Neural progenitor cell (in vitro differentiated cells): ENCODE measurements around the gene JHY. TPM values are rescaled to one million over a fixed set of nuclear protein-coding genes. Genes with fewer than 3 reads are reported as not detected.
A peak's percentile ranks its signal among the peaks of the same experiment; 100 is the strongest.

ENCODE experiments used
- DNase-seq: peaks from one replicate; pipeline ENCODE4 v3.0.0-alpha.2; 2016; ENCODE audit warnings: low spot score
- H2AFZ ChIP-seq: fragments of 200-600 bp; sonication (generic); replicated peaks from 2 replicates; pipeline ENCODE4 v1.6.1; 2016; ENCODE audit warnings: antibody characterized with exemption
- H3F3A ChIP-seq: fragments of 200-600 bp; sonication (generic); 2 replicates; pipeline ENCODE4 v1.6.1; 2016; ENCODE audit warnings: antibody characterized with exemption, low read depth
- H3K27ac ChIP-seq: fragments of 200-600 bp; sonication (generic); 2 replicates; pipeline ENCODE4 v1.5.1; 2016; ENCODE audit warnings: mild to moderate bottlenecking
- H3K27me3 ChIP-seq: fragments of 200-600 bp; sonication (generic); 2 replicates; pipeline ENCODE4 v1.6.1; 2016; ENCODE audit warnings: mild to moderate bottlenecking, moderate library complexity
- H3K36me3 ChIP-seq: fragments of 200-600 bp; sonication (generic); 2 replicates; pipeline ENCODE4 v1.5.1; 2016
- H3K4me1 ChIP-seq: fragments of 200-600 bp; sonication (generic); 2 replicates; pipeline ENCODE4 v1.6.1; 2016; ENCODE audit warnings: mixed run types
- H3K4me2 ChIP-seq: fragments of 200-600 bp; sonication (generic); 2 replicates; pipeline ENCODE4 v1.6.1; 2016
- H3K4me3 ChIP-seq: fragments of 200-600 bp; sonication (generic); 2 replicates; pipeline ENCODE4 v1.5.1; 2016
- H3K79me2 ChIP-seq: fragments of 200-600 bp; sonication (generic); 2 replicates; pipeline ENCODE4 v1.6.1; 2016; ENCODE audit warnings: low read depth
- H3K9ac ChIP-seq: fragments of 200-600 bp; sonication (generic); 2 replicates; pipeline ENCODE4 v1.6.1; 2016
- H3K9me3 ChIP-seq: fragments of 200-600 bp; sonication (generic); 2 replicates; pipeline ENCODE4 v1.5.1; 2016; ENCODE audit warnings: low read depth
- H4K20me1 ChIP-seq: fragments of 200-600 bp; sonication (generic); 2 replicates; pipeline ENCODE4 v1.6.1; 2016; ENCODE audit warnings: low read depth
- H3K27ac Mint-ChIP-seq: 3 replicates; pipeline ENCODE4 v1.8.0; 2021; ENCODE audit warnings: mixed read lengths
- H3K27me3 Mint-ChIP-seq: 2 replicates; pipeline ENCODE4 v1.8.0; 2022; ENCODE audit warnings: low read depth, mild to moderate bottlenecking, inconsistent platforms, moderate library complexity, mixed read lengths; ENCODE audit not compliant: insufficient read depth
- H3K36me3 Mint-ChIP-seq: 3 replicates; pipeline ENCODE4 v1.8.0; 2021; ENCODE audit warnings: mixed read lengths
- H3K4me1 Mint-ChIP-seq: 3 replicates; pipeline ENCODE4 v1.8.0; 2021; ENCODE audit warnings: mixed read lengths
- H3K4me3 Mint-ChIP-seq: 3 replicates; pipeline ENCODE4 v1.8.0; 2021; ENCODE audit warnings: mild to moderate bottlenecking, moderate library complexity, mixed read lengths
- H3K9me3 Mint-ChIP-seq: 3 replicates; pipeline ENCODE4 v1.8.0; 2020; ENCODE audit warnings: mixed read lengths
- EZH2 ChIP-seq: fragments of 200-600 bp; sonication (generic); IDR thresholded peaks from 2 replicates; pipeline ENCODE4 v1.6.1; 2017; ENCODE audit warnings: antibody characterized with exemption, mild to moderate bottlenecking, moderate library complexity
- EZH2phosphoT487 ChIP-seq: fragments of 200-600 bp; sonication (generic); IDR thresholded peaks from 2 replicates; pipeline ENCODE4 v1.6.1; 2017; ENCODE audit warnings: antibody characterized with exemption
- total RNA-seq: library from RNA; depleted of rRNA; stranded (reverse); fragments of >200 nt; gene quantifications from 2 replicates; pipeline ENCODE4 v1.2.3, GENCODE V29; 2015; ENCODE audit warnings: low replicate concordance
- TF ChIP-seq, protein P1 (sequence below): fragments of 200-600 bp; sonication (generic); IDR thresholded peaks from 2 replicates; pipeline ENCODE4 v1.5.1; 2017; ENCODE audit warnings: antibody characterized with exemption, mild to moderate bottlenecking

JHY gene
- total RNA-seq, 1 donor from 2014 or later, result 0.69 TPM

DNA sequence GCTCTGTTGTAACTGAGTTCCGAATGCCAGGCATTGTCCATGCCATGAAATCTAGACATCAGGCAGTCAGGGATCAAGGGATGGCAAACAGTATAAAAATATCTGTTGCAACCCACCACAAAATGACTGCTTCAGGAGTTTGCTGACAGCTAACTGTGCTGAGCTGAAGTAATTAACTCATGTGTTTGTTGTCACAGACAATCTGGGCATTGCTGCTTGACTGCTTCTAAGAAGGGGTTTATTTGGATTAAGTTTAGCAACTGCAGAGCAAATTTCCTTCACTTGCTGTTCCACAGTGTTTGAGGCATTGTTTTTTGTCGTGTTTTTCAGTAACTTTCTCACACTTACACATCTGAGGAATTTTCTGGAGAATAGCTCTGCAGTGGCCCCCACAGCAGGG lies 68.7 kb downstream of the JHY start:
- Histone ChIP-seq H4K20me1 (peaks cover 21% of the 10 kb centered on the region), H3K4me1 (peaks cover 26% of the 10 kb centered on the region), H3K27me3 (peaks cover 30% of the 10 kb centered on the region), H3K9me3 (no peaks in the 10 kb centered on the region), H3K27ac (no peak overlapping the region), H3K36me3 (no peaks in the 10 kb centered on the region), H2AFZ (no peak overlapping the region), H3K9ac (no peak overlapping the region), H3F3A (peaks cover 27% of the 10 kb centered on the region), H3K4me3 (no peak overlapping the region), H3K79me2 (no peaks in the 10 kb centered on the region), H3K4me2 (peak overlapping the region; percentile 53)
- H3K27me3 Mint-ChIP-seq, result peaks cover 39% of the 10 kb centered on the region
- peak; percentile 72 for DNase-seq
- H3K4me3 Mint-ChIP-seq, result peak overlapping the region; percentile 53
- TF ChIP-seq EZH2 (no peak), EZH2phosphoT487 (no peak)
- TF ChIP-seq, protein P1, sequence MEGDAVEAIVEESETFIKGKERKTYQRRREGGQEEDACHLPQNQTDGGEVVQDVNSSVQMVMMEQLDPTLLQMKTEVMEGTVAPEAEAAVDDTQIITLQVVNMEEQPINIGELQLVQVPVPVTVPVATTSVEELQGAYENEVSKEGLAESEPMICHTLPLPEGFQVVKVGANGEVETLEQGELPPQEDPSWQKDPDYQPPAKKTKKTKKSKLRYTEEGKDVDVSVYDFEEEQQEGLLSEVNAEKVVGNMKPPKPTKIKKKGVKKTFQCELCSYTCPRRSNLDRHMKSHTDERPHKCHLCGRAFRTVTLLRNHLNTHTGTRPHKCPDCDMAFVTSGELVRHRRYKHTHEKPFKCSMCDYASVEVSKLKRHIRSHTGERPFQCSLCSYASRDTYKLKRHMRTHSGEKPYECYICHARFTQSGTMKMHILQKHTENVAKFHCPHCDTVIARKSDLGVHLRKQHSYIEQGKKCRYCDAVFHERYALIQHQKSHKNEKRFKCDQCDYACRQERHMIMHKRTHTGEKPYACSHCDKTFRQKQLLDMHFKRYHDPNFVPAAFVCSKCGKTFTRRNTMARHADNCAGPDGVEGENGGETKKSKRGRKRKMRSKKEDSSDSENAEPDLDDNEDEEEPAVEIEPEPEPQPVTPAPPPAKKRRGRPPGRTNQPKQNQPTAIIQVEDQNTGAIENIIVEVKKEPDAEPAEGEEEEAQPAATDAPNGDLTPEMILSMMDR, result no peak
- H3K9me3 Mint-ChIP-seq, result peaks cover 5% of the 10 kb centered on the region
- peak overlapping the region; percentile 22 for H3K27ac Mint-ChIP-seq
- H3K36me3 Mint-ChIP-seq, result peaks cover 3% of the 10 kb centered on the region
- H3K4me1 Mint-ChIP-seq, result peaks cover 48% of the 10 kb centered on the region

DNA sequence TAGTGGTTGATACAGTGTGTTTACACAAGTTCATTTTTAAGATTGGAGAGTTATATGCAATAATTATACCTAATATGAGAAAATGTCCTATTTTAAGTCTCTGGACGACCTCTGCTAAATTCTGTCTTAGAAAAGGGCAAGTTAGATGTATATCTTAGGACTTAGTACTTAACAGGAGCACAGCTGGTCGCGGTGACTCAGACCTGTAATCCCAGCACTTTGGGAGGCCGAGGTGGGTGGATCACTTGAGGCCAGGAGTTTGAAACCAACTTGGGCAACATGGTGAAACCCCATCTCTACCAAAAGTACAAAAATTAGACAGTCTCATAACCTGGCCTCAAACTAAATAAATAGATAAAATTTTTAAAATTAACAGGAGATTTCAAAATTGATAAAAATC lies 71.9 kb downstream of the JHY start:
- H3K27me3 ChIP-seq, result peaks cover 37% of the 10 kb centered on the region
- no peak overlapping the region for H3K4me2 ChIP-seq
- peaks cover 3% of the 10 kb centered on the region for H3K36me3 Mint-ChIP-seq
- no peak overlapping the region for H3K4me3 Mint-ChIP-seq
- no peak overlapping the region for H3K9ac ChIP-seq
- H3K9me3 ChIP-seq, result no peaks in the 10 kb centered on the region
- H3K4me1 ChIP-seq, result peaks cover 26% of the 10 kb centered on the region
- H3K4me1 Mint-ChIP-seq, result peaks cover 35% of the 10 kb centered on the region
- peaks cover 21% of the 10 kb centered on the region for H4K20me1 ChIP-seq
- DNase-seq, result no peak
- TF ChIP-seq, protein P1, result no peak
- TF ChIP-seq EZH2, result no peak
- no peak overlapping the region for H2AFZ ChIP-seq
- no peak overlapping the region for H3K27ac ChIP-seq
- H3K79me2 ChIP-seq, result no peaks in the 10 kb centered on the region
- peaks cover 27% of the 10 kb centered on the region for H3F3A ChIP-seq
- H3K4me3 ChIP-seq, result no peak overlapping the region
- peaks cover 2% of the 10 kb centered on the region for H3K9me3 Mint-ChIP-seq
- H3K27me3 Mint-ChIP-seq, result peaks cover 32% of the 10 kb centered on the region
- H3K36me3 ChIP-seq, result no peaks in the 10 kb centered on the region
- no peak overlapping the region for H3K27ac Mint-ChIP-seq

DNA sequence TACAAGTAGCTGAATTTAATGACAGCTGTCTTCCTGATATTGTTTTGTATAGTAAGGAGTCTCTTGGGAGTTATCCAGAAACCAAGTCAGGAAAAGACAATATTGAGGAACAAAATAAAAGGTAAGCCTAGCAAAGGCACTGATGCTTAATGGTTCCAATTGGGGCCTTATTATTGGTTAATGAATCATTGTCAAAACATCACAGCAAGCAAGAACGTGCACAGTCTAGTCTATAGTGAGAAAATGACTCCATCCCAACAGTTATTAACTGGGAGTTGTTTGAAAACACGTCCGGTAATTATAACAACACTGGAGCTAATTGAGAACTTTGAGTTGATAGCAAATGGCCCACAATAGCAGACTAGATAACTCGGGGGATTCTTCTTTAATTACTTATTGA lies 81.4 kb downstream of the JHY start:
- no peak overlapping the region for H3K4me2 ChIP-seq
- no peaks in the 10 kb centered on the region for H3K79me2 ChIP-seq
- peaks cover 3% of the 10 kb centered on the region for H3K36me3 ChIP-seq
- no peak overlapping the region for H2AFZ ChIP-seq
- no peaks in the 10 kb centered on the region for H4K20me1 ChIP-seq
- Mint-ChIP-seq H3K4me3 (no peak overlapping the region), H3K4me1 (no peaks in the 10 kb centered on the region), H3K27ac (no peak overlapping the region), H3K36me3 (no peaks in the 10 kb centered on the region), H3K9me3 (peaks cover 3% of the 10 kb centered on the region), H3K27me3 (peaks cover 30% of the 10 kb centered on the region)
- H3F3A ChIP-seq, result no peaks in the 10 kb centered on the region
- no peaks in the 10 kb centered on the region for H3K4me1 ChIP-seq
- H3K9me3 ChIP-seq, result no peaks in the 10 kb centered on the region
- H3K4me3 ChIP-seq, result no peak overlapping the region
- DNase-seq, result no peak
- no peak for TF ChIP-seq EZH2phosphoT487
- no peak for TF ChIP-seq EZH2
- TF ChIP-seq, protein P1, result no peak
- no peak overlapping the region for H3K9ac ChIP-seq
- H3K27me3 ChIP-seq, result peaks cover 53% of the 10 kb centered on the region
- no peak overlapping the region for H3K27ac ChIP-seq
